Adrenal gland (tissue), 12 donors: ENCODE measurements around the gene R3HDM4. TPM values are rescaled to one million over a fixed set of nuclear protein-coding genes. Genes with fewer than 3 reads are reported as not detected.
A peak's percentile ranks its signal among the peaks of the same experiment; 100 is the strongest.

Experiments used
- DNase-seq, 7 donors: peaks; one replicate each; pipeline ENCODE4 v3.0.0-alpha.2; 2019 to 2020
- H3K27ac ChIP-seq, 5 donors: fragments of 200-600 bp; sonication (generic) in 4 of 5; 1 replicate in 3 of 5; 2 replicates in 2 of 5; pipeline versions ENCODE4 v1.5.1 to v1.8.0; 2016 to 2020; ENCODE audit warnings: mild to moderate bottlenecking in 1 of 5
- H3K27me3 ChIP-seq: fragments of 200-600 bp; 2 replicates; pipeline ENCODE4 v1.8.0; 2021
- H3K36me3 ChIP-seq, 2 donors: fragments of 200-600 bp; replicated peaks in 1 of 2; 1 replicate in 1 of 2; 2 replicates in 1 of 2; pipeline versions ENCODE4 v1.5.1 to v1.8.0; 2018 to 2022
- H3K4me1 ChIP-seq, 2 donors: fragments of 200-600 bp; replicated peaks in 1 of 2; 1 replicate in 1 of 2; 2 replicates in 1 of 2; pipeline versions ENCODE4 v1.5.1 to v1.8.0; 2018 to 2021
- H3K4me3 ChIP-seq, 4 donors: fragments of 200-600 bp; sonication (generic) in 3 of 4; one replicate each; pipeline ENCODE4 v1.5.1; 2016 to 2018
- H3K9me3 ChIP-seq, 3 donors: fragments of 200-600 bp; sonication (generic) in 1 of 3; replicated peaks in 1 of 3; 1 replicate in 2 of 3; 2 replicates in 1 of 3; pipeline versions ENCODE4 v1.5.1 to v1.8.0; 2016 to 2021
- POLR2A ChIP-seq, 2 donors: fragments of 450-650 bp; IDR thresholded peaks; one replicate each; pipeline ENCODE4 v1.6.1; 2017; ENCODE audit warnings: antibody characterized with exemption in 2 of 2, mild to moderate bottlenecking in 2 of 2, moderate library complexity in 1 of 2
- WGBS, 4 donors: extraction: QIAGEN DNeasy Blood & Tissue Kit in 2 of 4; methylation state at CpG; one replicate each; pipeline versions ENCODE4 v1.1.5 to v1.1.7; 2013 to 2017; 5-methylcytosine and 5-hydroxymethylcytosine counted together
- intact Hi-C, 2 donors: fragments of 100-400 bp; cut with DNase I; formaldehyde crosslinking; loops; one replicate each; pipeline versions ENCODE4 v1.14.1 to v1.15.0; 2022 to 2023
- polyA plus RNA-seq, 3 donors: library from polyadenylated mRNA; stranded (reverse); fragments of 200-250 nt in 2 of 3; fragments of 350-450 nt in 1 of 3; fragmentation: Illumina TruSeq in 1 of 3; extraction: RNeasy Lipid Tissue Mini Kit (QIAGEN cat#74804) in 1 of 3; gene quantifications; one replicate each; pipeline ENCODE4 v1.2.3, GENCODE V29; 2013 to 2014
- total RNA-seq, 9 donors: library from RNA; depleted of rRNA in 4 of 9; stranded (reverse); fragments of >200 nt in 4 of 9; fragments of 120-200 nt in 1 of 9; fragmentation: NEBNext Ultra II Directional in 1 of 9; extraction: Animal tissue kit (Norgen Biotek cat#: 25700) in 1 of 9; gene quantifications; one replicate each; pipeline versions ENCODE4 v1.1.0 to v1.2.4, GENCODE V29; 2013 to 2023
- TF ChIP-seq, protein P1 (sequence below), 6 experiments: fragments of 450-650 bp in 4 of 6; fragments of 200-600 bp in 2 of 6; sonication (generic) in 1 of 6; IDR thresholded peaks; 1 replicate in 5 of 6; 2 replicates in 1 of 6; pipeline versions ENCODE4 v1.5.1 to v1.8.0; 2016 to 2021; ENCODE audit warnings: antibody characterized with exemption in 6 of 6, mild to moderate bottlenecking in 2 of 6, moderate library complexity in 1 of 6
- donor health status: healthy with polysubstance abuse.
- donor health status: Bipolar disorder and iron deficiency.
- donor health status: DM: yes; HTN: yes; CAD: no.
- donor health status: DM: no; HTN: no; CAD: no.
- donor health status: DM: no; HTN: no; CAD: no.
- donor health status: DM: yes; HTN: yes; CAD: no.

Gene R3HDM4
- total and polyA plus RNA-seq, 12 donors: 8.9 to 59.5 (median 29.6) TPM

DNA sequence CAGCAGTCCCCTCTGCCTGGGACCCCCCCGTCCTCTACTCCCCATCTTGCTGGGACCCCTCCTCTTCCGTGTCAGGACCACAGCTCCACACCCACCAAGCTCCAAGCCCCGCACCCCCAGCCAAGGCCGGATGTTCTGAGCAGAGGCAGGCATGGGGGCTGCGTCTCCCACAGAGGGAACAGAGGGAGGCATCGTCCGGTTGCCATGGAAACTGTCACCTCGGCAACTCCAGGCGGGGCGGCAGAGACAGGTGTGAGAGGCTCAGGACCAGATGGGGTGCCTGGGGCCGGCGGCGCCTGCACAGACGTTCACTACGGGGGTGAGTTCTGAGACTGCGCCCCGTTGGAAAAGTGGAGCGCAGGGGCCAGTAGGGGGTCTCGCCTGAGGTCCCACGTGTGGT lies 14.4 kb downstream of the R3HDM4 start:
- peaks cover 0 to 3% of the 10 kb centered on the region in 2 donors for H3K36me3 ChIP-seq
- no peak overlapping the region for H3K4me3 ChIP-seq
- peaks cover 3 to 8% of the 10 kb centered on the region in 2 donors for H3K4me1 ChIP-seq
- intact Hi-C loops: no loop called here
- 79 to 86% (median 82%) methylated on average over 9 to 20 of the region's 20 CpGs for WGBS, 4 donors
- no peaks in the 10 kb centered on the region for H3K9me3 ChIP-seq
- DNase-seq: peak in 1 of 7 donors; percentile 78
- no peak overlapping the region for H3K27ac ChIP-seq
- H3K27me3 ChIP-seq: no peaks in the 10 kb centered on the region
- no peak for TF ChIP-seq POLR2A (IDR thresholded peaks at IDR 0.05)

DNA sequence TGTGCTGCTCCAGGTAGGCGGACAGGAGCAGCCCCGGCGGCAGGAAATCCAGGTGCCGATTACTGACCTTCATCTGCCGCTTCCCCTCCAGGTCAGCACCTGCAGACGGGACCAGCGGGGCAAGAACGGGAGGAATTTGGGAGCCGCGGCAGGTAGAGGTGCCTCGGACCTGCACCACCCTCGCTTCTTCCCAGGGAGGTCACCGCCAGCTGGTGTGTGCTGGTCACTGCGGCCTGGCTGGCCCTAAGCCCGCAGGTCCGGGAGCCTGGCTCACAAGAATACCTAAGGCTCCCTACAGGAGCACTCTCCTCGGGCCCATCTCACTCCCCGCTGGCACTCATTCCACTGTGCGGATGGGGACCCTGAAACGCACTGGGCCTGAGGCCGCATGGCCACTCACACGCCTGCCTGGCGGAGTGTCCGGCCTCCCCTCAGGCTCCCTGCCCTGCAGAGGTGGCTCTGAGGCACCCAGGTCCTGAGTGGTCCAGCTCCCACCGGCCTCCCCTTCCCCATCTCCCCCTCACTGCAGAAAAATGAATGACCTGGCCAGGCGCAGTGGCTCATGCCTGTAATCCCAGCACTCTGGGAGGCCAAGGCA lies 15.5 kb downstream of the R3HDM4 start:
- no peaks in the 10 kb centered on the region for H3K27me3 ChIP-seq
- DNase-seq: no peak
- H3K4me1 ChIP-seq: peaks cover 0 to 7% of the 10 kb centered on the region in 2 donors
- intact Hi-C loops: no loop called here
- TF ChIP-seq, protein P1, sequence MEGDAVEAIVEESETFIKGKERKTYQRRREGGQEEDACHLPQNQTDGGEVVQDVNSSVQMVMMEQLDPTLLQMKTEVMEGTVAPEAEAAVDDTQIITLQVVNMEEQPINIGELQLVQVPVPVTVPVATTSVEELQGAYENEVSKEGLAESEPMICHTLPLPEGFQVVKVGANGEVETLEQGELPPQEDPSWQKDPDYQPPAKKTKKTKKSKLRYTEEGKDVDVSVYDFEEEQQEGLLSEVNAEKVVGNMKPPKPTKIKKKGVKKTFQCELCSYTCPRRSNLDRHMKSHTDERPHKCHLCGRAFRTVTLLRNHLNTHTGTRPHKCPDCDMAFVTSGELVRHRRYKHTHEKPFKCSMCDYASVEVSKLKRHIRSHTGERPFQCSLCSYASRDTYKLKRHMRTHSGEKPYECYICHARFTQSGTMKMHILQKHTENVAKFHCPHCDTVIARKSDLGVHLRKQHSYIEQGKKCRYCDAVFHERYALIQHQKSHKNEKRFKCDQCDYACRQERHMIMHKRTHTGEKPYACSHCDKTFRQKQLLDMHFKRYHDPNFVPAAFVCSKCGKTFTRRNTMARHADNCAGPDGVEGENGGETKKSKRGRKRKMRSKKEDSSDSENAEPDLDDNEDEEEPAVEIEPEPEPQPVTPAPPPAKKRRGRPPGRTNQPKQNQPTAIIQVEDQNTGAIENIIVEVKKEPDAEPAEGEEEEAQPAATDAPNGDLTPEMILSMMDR (IDR thresholded peaks at IDR 0.05): no peak
- TF ChIP-seq POLR2A (IDR thresholded peaks at IDR 0.05): no peak
- H3K4me3 ChIP-seq: no peak overlapping the region
- no peaks in the 10 kb centered on the region for H3K9me3 ChIP-seq
- peaks cover 0 to 3% of the 10 kb centered on the region in 2 donors for H3K36me3 ChIP-seq
- WGBS, 4 donors: 92 to 94% (median 93%) methylated on average over 12 to 26 of the region's 26 CpGs
- no peak overlapping the region for H3K27ac ChIP-seq

DNA sequence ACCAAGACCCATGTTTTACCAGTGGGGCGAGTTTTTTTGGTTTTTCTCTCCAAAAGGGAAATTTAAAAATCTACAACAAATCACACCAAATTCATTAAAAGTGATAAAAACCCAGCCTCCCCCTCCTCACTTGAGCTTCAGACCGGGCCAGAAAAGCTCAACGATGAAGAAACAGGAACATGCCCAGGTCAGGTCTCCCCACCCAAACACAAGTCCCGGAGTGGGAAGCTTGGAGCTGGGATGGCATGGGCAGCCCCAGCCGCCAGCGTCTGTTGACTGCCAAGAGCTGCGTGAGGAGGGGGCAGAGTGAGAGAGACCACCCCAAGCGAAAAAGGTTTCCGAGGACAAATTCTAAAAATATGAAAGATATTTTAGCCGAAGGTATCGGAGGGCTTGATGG lies 16.0 kb downstream of the R3HDM4 start:
- Histone ChIP-seq H3K27me3 (no peaks in the 10 kb centered on the region), H3K36me3 (peaks cover 0 to 3% of the 10 kb centered on the region in 2 donors), H3K4me3 (no peak overlapping the region), H3K27ac (no peak overlapping the region), H3K4me1 (peaks cover 5 to 6% of the 10 kb centered on the region in 2 donors), H3K9me3 (no peaks in the 10 kb centered on the region)
- whole genome bisulfite sequencing, 4 donors: 91 to 93% (median 92%) methylated on average over 11 of the region's 11 CpGs
- TF ChIP-seq, protein P1 (IDR thresholded peaks at IDR 0.05): no peak
- no peak for TF ChIP-seq POLR2A (IDR thresholded peaks at IDR 0.05)
- intact Hi-C loops: no loop called here
- no peak for DNase-seq

DNA sequence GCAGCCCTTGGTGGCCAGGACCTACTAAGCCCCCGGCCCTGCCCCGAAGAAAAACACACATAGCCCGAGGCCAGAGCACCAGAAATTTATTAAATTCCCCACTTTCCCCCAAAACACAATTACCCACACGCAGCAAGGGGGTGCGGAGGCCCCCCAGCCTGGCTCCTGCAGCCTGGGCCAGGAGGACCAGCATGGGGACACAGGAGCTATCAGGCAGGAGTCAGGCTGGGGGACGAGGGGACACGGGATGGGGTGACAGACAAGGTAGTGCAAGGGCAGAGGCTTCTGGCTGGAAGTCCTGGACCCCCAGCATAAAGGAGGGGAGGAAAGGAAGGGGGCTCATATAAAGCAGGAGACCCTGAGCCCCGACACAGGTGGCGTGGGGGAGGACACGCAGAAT lies 16.6 kb downstream of the R3HDM4 start:
- no peaks in the 10 kb centered on the region for H3K9me3 ChIP-seq
- intact Hi-C loops: no loop called here
- H3K27ac ChIP-seq: no peak overlapping the region
- TF ChIP-seq POLR2A (IDR thresholded peaks at IDR 0.05): no peak
- TF ChIP-seq, protein P1 (IDR thresholded peaks at IDR 0.05): no peak
- 81 to 91% (median 84%) methylated on average over 6 to 10 of the region's 10 CpGs for WGBS, 4 donors
- no peak overlapping the region for H3K4me3 ChIP-seq
- DNase-seq: no peak
- no peaks in the 10 kb centered on the region for H3K27me3 ChIP-seq
- H3K4me1 ChIP-seq: peaks cover 6 to 8% of the 10 kb centered on the region in 2 donors
- peaks cover 0 to 3% of the 10 kb centered on the region in 2 donors for H3K36me3 ChIP-seq
